Fibroblast of lung (primary cell): ENCODE results near the gene EMC9.

Experiments
- CTCF ChIP-seq, 2 donors: IDR thresholded peaks in 1 of 2; conservative IDR thresholded peaks in 1 of 2; 1 replicate in 1 of 2; 2 replicates in 1 of 2; pipeline ENCODE4 v1.5.1; 2011 to 2012; ENCODE audit warnings: low read length in 2 of 2, control low read depth in 1 of 2, inconsistent platforms in 1 of 2, low read depth in 1 of 2, mild to moderate bottlenecking in 1 of 2
- EZH2 ChIP-seq: IDR thresholded peaks from 2 replicates; pipeline ENCODE4 v1.5.1; 2012; ENCODE audit warnings: low read length, control low read depth, mild to moderate bottlenecking; ENCODE audit errors: missing control alignments

- TF ChIP-seq CTCF (conservative IDR thresholded peaks at IDR 0.05 in 1 of 2, IDR thresholded peaks at IDR 0.05 in 1 of 2; ENCODE audit: low read depth in 1 of 2, low read length in 2 of 2) (no peak), EZH2 (no peak)
Observed at GRCh38 chr14:24131549-24131966, 9.8 kb downstream of the EMC9 start.
